ENCODE measurements around the gene NFYA.

- TF ChIP-seq SP1 (IDR thresholded peaks at IDR 0.05; ENCODE audit: low read depth) = no peak
- 0 out of 6 replicates have a peak, but pooled peaks of 1 of the 3 experiments have one; percentile 9 for TF ChIP-seq CTCF (IDR thresholded peaks at IDR 0.05 in 2 of 3, conservative IDR thresholded peaks at IDR 0.05 in 1 of 3; ENCODE audit: borderline replicate concordance in 1 of 3, insufficient read depth in 1 of 3, low read depth in 2 of 3, low read length in 2 of 3)
- TF ChIP-seq FOSL1 (IDR thresholded peaks at IDR 0.05; ENCODE audit: low read depth) = no peak
- no peak for TF ChIP-seq ELF1 (IDR thresholded peaks at IDR 0.05; ENCODE audit: borderline replicate concordance, low read depth)
- TF ChIP-seq YY1 (IDR thresholded peaks at IDR 0.05; ENCODE audit: extremely low read depth, insufficient replicate concordance, low read depth, low read length) = no peak
Measured at GRCh38 chr6:41037107-41037900, 35.5 kb upstream of the NFYA start.

All from HCT116 (cell line).